ENCODE data around the gene FOXO6.

FOXO6 gene

GRCh38 chr1:41342774-41343355, 18.4 kb upstream of the FOXO6 start:
- H3K4me1 ChIP-seq (ENCODE audit: control insufficient read depth, insufficient read depth, low read length): no peaks in the 10 kb centered on the region

GRCh38 chr1:41343790-41344699, 17.2 kb upstream of the FOXO6 start:
- Histone ChIP-seq H3K36me3 (ENCODE audit: control insufficient read depth in 2 of 2, insufficient read depth in 2 of 2, low read length in 2 of 2) (no peaks in the 10 kb centered on the region), H3K27me3 (ENCODE audit: control insufficient read depth in 1 of 2, insufficient read depth in 2 of 2, low read length in 2 of 2) (no peaks in the 10 kb centered on the region), H3K9ac (ENCODE audit: low read length in 2 of 2) (no peak overlapping the region), H3K27ac (ENCODE audit: low read length) (no peak overlapping the region), H3K4me1 (ENCODE audit: control insufficient read depth, insufficient read depth, low read length) (no peaks in the 10 kb centered on the region), H3K9me3 (ENCODE audit: control insufficient read depth in 2 of 2, low read length in 2 of 2) (no peaks in the 10 kb centered on the region), H3K4me3 (ENCODE audit: low read length in 2 of 2) (no peak overlapping the region)

More at GRCh38 chr1:41342774-41343355, 18.4 kb upstream of the FOXO6 start:
- Histone ChIP-seq H3K9ac (ENCODE audit: low read length in 2 of 2) (no peak overlapping the region), H3K36me3 (ENCODE audit: control insufficient read depth in 2 of 2, insufficient read depth in 2 of 2, low read length in 2 of 2) (no peaks in the 10 kb centered on the region), H3K9me3 (ENCODE audit: control insufficient read depth in 2 of 2, low read length in 2 of 2) (no peaks in the 10 kb centered on the region), H3K4me3 (ENCODE audit: low read length in 2 of 2) (no peak overlapping the region), H3K27me3 (ENCODE audit: control insufficient read depth in 1 of 2, insufficient read depth in 2 of 2, low read length in 2 of 2) (no peaks in the 10 kb centered on the region), H3K27ac (ENCODE audit: low read length) (no peak overlapping the region)

- H3K36me3 ChIP-seq (ENCODE audit: control insufficient read depth in 2 of 2, insufficient read depth in 2 of 2, low read length in 2 of 2): no peaks in the 10 kb centered on the region
- H3K9ac ChIP-seq (ENCODE audit: low read length in 2 of 2): no peak overlapping the region
- no peaks in the 10 kb centered on the region for H3K4me1 ChIP-seq (ENCODE audit: control insufficient read depth, insufficient read depth, low read length)
- no peak overlapping the region for H3K27ac ChIP-seq (ENCODE audit: low read length)
- no peak overlapping the region for H3K4me3 ChIP-seq (ENCODE audit: low read length in 2 of 2)
- H3K27me3 ChIP-seq (ENCODE audit: control insufficient read depth in 1 of 2, insufficient read depth in 2 of 2, low read length in 2 of 2): no peaks in the 10 kb centered on the region
- no peaks in the 10 kb centered on the region for H3K9me3 ChIP-seq (ENCODE audit: control insufficient read depth in 2 of 2, low read length in 2 of 2)
Measured at GRCh38 chr1:41344708-41345159, 16.5 kb upstream of the FOXO6 start.

- no peak overlapping the region for H3K4me3 ChIP-seq (ENCODE audit: low read length in 2 of 2)
- no peaks in the 10 kb centered on the region for H3K9me3 ChIP-seq (ENCODE audit: control insufficient read depth in 2 of 2, low read length in 2 of 2)
- no peaks in the 10 kb centered on the region for H3K4me1 ChIP-seq (ENCODE audit: control insufficient read depth, insufficient read depth, low read length)
- no peaks in the 10 kb centered on the region for H3K36me3 ChIP-seq (ENCODE audit: control insufficient read depth in 2 of 2, insufficient read depth in 2 of 2, low read length in 2 of 2)
- no peak overlapping the region for H3K9ac ChIP-seq (ENCODE audit: low read length in 2 of 2)
- H3K27ac ChIP-seq (ENCODE audit: low read length): no peak overlapping the region
- no peaks in the 10 kb centered on the region for H3K27me3 ChIP-seq (ENCODE audit: control insufficient read depth in 1 of 2, insufficient read depth in 2 of 2, low read length in 2 of 2)
Measured at GRCh38 chr1:41345434-41346075, 15.7 kb upstream of the FOXO6 start.

GRCh38 chr1:41347276-41347675, 14.0 kb upstream of the FOXO6 start:
- Histone ChIP-seq H3K9ac (ENCODE audit: low read length in 2 of 2) (no peak overlapping the region), H3K27me3 (ENCODE audit: control insufficient read depth in 1 of 2, insufficient read depth in 2 of 2, low read length in 2 of 2) (no peaks in the 10 kb centered on the region), H3K4me3 (ENCODE audit: low read length in 2 of 2) (no peak overlapping the region), H3K9me3 (ENCODE audit: control insufficient read depth in 2 of 2, low read length in 2 of 2) (no peaks in the 10 kb centered on the region), H3K27ac (ENCODE audit: low read length) (no peak overlapping the region), H3K36me3 (ENCODE audit: control insufficient read depth in 2 of 2, insufficient read depth in 2 of 2, low read length in 2 of 2) (no peaks in the 10 kb centered on the region), H3K4me1 (ENCODE audit: control insufficient read depth, insufficient read depth, low read length) (no peaks in the 10 kb centered on the region)

- Histone ChIP-seq H3K9me3 (ENCODE audit: control insufficient read depth in 2 of 2, low read length in 2 of 2) (no peaks in the 10 kb centered on the region), H3K4me1 (ENCODE audit: control insufficient read depth, insufficient read depth, low read length) (no peaks in the 10 kb centered on the region), H3K36me3 (ENCODE audit: control insufficient read depth in 2 of 2, insufficient read depth in 2 of 2, low read length in 2 of 2) (no peaks in the 10 kb centered on the region), H3K27ac (ENCODE audit: low read length) (no peak overlapping the region), H3K27me3 (ENCODE audit: control insufficient read depth in 1 of 2, insufficient read depth in 2 of 2, low read length in 2 of 2) (no peaks in the 10 kb centered on the region), H3K9ac (ENCODE audit: low read length in 2 of 2) (no peak overlapping the region), H3K4me3 (ENCODE audit: low read length in 2 of 2) (no peak overlapping the region)
Measured at GRCh38 chr1:41348394-41348793, 12.8 kb upstream of the FOXO6 start.

GRCh38 chr1:41349361-41350054, 11.7 kb upstream of the FOXO6 start:
- no peak overlapping the region for H3K4me3 ChIP-seq (ENCODE audit: low read length in 2 of 2)
- no peak overlapping the region for H3K9ac ChIP-seq (ENCODE audit: low read length in 2 of 2)
- no peaks in the 10 kb centered on the region for H3K4me1 ChIP-seq (ENCODE audit: control insufficient read depth, insufficient read depth, low read length)
- H3K9me3 ChIP-seq (ENCODE audit: control insufficient read depth in 2 of 2, low read length in 2 of 2): no peaks in the 10 kb centered on the region
- no peaks in the 10 kb centered on the region for H3K36me3 ChIP-seq (ENCODE audit: control insufficient read depth in 2 of 2, insufficient read depth in 2 of 2, low read length in 2 of 2)
- no peak overlapping the region for H3K27ac ChIP-seq (ENCODE audit: low read length)
- H3K27me3 ChIP-seq (ENCODE audit: control insufficient read depth in 1 of 2, insufficient read depth in 2 of 2, low read length in 2 of 2): no peaks in the 10 kb centered on the region

GRCh38 chr1:41350055-41350378, 11.2 kb upstream of the FOXO6 start:
- Histone ChIP-seq H3K27ac (ENCODE audit: low read length) (no peak overlapping the region), H3K36me3 (ENCODE audit: control insufficient read depth in 2 of 2, insufficient read depth in 2 of 2, low read length in 2 of 2) (no peaks in the 10 kb centered on the region), H3K9me3 (ENCODE audit: control insufficient read depth in 2 of 2, low read length in 2 of 2) (no peaks in the 10 kb centered on the region), H3K4me1 (ENCODE audit: control insufficient read depth, insufficient read depth, low read length) (no peaks in the 10 kb centered on the region), H3K4me3 (ENCODE audit: low read length in 2 of 2) (no peak overlapping the region), H3K27me3 (ENCODE audit: control insufficient read depth in 1 of 2, insufficient read depth in 2 of 2, low read length in 2 of 2) (no peaks in the 10 kb centered on the region), H3K9ac (ENCODE audit: low read length in 2 of 2) (no peak overlapping the region)

- Histone ChIP-seq H3K9ac (ENCODE audit: low read length in 2 of 2) (no peak overlapping the region), H3K4me1 (ENCODE audit: control insufficient read depth, insufficient read depth, low read length) (no peaks in the 10 kb centered on the region), H3K36me3 (ENCODE audit: control insufficient read depth in 2 of 2, insufficient read depth in 2 of 2, low read length in 2 of 2) (no peaks in the 10 kb centered on the region), H3K27ac (ENCODE audit: low read length) (no peak overlapping the region), H3K9me3 (ENCODE audit: control insufficient read depth in 2 of 2, low read length in 2 of 2) (no peaks in the 10 kb centered on the region), H3K27me3 (ENCODE audit: control insufficient read depth in 1 of 2, insufficient read depth in 2 of 2, low read length in 2 of 2) (no peaks in the 10 kb centered on the region), H3K4me3 (ENCODE audit: low read length in 2 of 2) (no peak overlapping the region)
Measured at GRCh38 chr1:41351262-41352151, 9.7 kb upstream of the FOXO6 start.

- Histone ChIP-seq H3K9me3 (ENCODE audit: control insufficient read depth in 2 of 2, low read length in 2 of 2) (no peaks in the 10 kb centered on the region), H3K36me3 (ENCODE audit: control insufficient read depth in 2 of 2, insufficient read depth in 2 of 2, low read length in 2 of 2) (no peaks in the 10 kb centered on the region), H3K27ac (ENCODE audit: low read length) (no peak overlapping the region), H3K9ac (ENCODE audit: low read length in 2 of 2) (no peak overlapping the region), H3K27me3 (ENCODE audit: control insufficient read depth in 1 of 2, insufficient read depth in 2 of 2, low read length in 2 of 2) (no peaks in the 10 kb centered on the region), H3K4me3 (ENCODE audit: low read length in 2 of 2) (no peak overlapping the region), H3K4me1 (ENCODE audit: control insufficient read depth, insufficient read depth, low read length) (peaks cover 3% of the 10 kb centered on the region)
Measured at GRCh38 chr1:41353744-41354143, 7.5 kb upstream of the FOXO6 start.

Data from stomach smooth muscle (tissue), 2 donors.